ENCODE measurements around the gene GPSM1. TPM values are rescaled to one million over a fixed set of nuclear protein-coding genes. Genes with fewer than 3 reads are reported as not detected.

GPSM1 gene
- total and polyA plus RNA-seq, 9 of the 15 experiments (the other 6 are each of a cell fraction or from before 2014, with no cell fraction given) = 0.04 to 14.2 (median 3.1) TPM

- TF ChIP-seq ETS1 (conservative IDR thresholded peaks at IDR 0.05; ENCODE audit: control insufficient read depth, low read depth, low read length) = peak; percentile 97
- TF ChIP-seq TCF3 (CRISPR knock-in tag; IDR thresholded peaks at IDR 0.05) = peak; percentile 46; the same call in 1 of the 2 replicates
- TF ChIP-seq TRIM25 (IDR thresholded peaks at IDR 0.05; ENCODE audit: borderline replicate concordance) = no peak
- TF ChIP-seq KDM1A (IDR thresholded peaks at IDR 0.05) = no peak
- TF ChIP-seq TAF1 (IDR thresholded peaks at IDR 0.05; ENCODE audit: control insufficient read depth, extremely low read depth, insufficient read depth, low read length, severe bottlenecking) = peak; percentile 61
- TF ChIP-seq ZBTB7A (IDR thresholded peaks at IDR 0.05; ENCODE audit: borderline replicate concordance, control insufficient read depth, low read depth, low read length) = peak; percentile 90
- no peak; the same call in 1 of the 2 replicates for TF ChIP-seq CBFB (CRISPR knock-in tag; IDR thresholded peaks at IDR 0.05)
- no peak for TF ChIP-seq ZZZ3 (IDR thresholded peaks at IDR 0.05)
- TF ChIP-seq ZNF318 (IDR thresholded peaks at IDR 0.05; ENCODE audit: borderline replicate concordance in 1 of 2, low read depth in 1 of 2) = no peak
- no peak for TF ChIP-seq TCF15 (CRISPR knock-in tag; IDR thresholded peaks at IDR 0.05)
- no peak for TF ChIP-seq EP300 (IDR thresholded peaks at IDR 0.05; ENCODE audit: low read length)
- no peak for TF ChIP-seq ZNF586 (CRISPR knock-in tag; conservative IDR thresholded peaks at IDR 0.05)
- TF ChIP-seq SRF (CRISPR knock-in tag; IDR thresholded peaks at IDR 0.05) = peak in 1 of 2 experiments; percentile 20; a peak in 1 of 4 replicates
- no peak for TF ChIP-seq FOS (IDR thresholded peaks at IDR 0.05; ENCODE audit: extremely low read depth, insufficient read length)
These were observed 36.0 kb downstream of the GPSM1 start, which contains the start of gene DNLZ (continued) for GRCh38 chr9:136363106-136363948.

All from K562 (cell line).